Fibroblast of pulmonary artery (primary cell): ENCODE data around the gene KIAA0930.

Source experiments
- DNase-seq: peaks from one replicate; pipeline ENCODE4 v3.0.0-alpha.2; 2010; ENCODE audit warnings: low read depth
- H3K4me3 ChIP-seq: replicated peaks from 2 replicates; pipeline ENCODE4 v1.5.1; 2011; ENCODE audit warnings: low read depth, mild to moderate bottlenecking, control low read depth, low read length, moderate library complexity
- CTCF ChIP-seq: IDR thresholded peaks from 2 replicates; pipeline ENCODE4 v1.5.1; 2011; ENCODE audit warnings: mild to moderate bottlenecking, control low read depth, low read length, inconsistent platforms; ENCODE audit errors: missing control alignments

KIAA0930 gene

GRCh38 chr22:45238957-45239680, 1.6 kb downstream of the KIAA0930 start:
- no peak for DNase-seq
- H3K4me3 ChIP-seq = no peak overlapping the region
- no peak for TF ChIP-seq CTCF

GRCh38 chr22:45238076-45238956, 2.4 kb downstream of the KIAA0930 start:
- H3K4me3 ChIP-seq = no peak overlapping the region
- DNase-seq = no peak
- TF ChIP-seq CTCF = no peak

- TF ChIP-seq CTCF = no peak
- DNase-seq = no peak
- H3K4me3 ChIP-seq = no peak overlapping the region
Measured at GRCh38 chr22:45237065-45237990, 3.4 kb downstream of the KIAA0930 start.

GRCh38 chr22:45235851-45236342, 4.8 kb downstream of the KIAA0930 start:
- TF ChIP-seq CTCF = no peak
- DNase-seq = no peak
- no peak overlapping the region for H3K4me3 ChIP-seq

- TF ChIP-seq CTCF = no peak
- no peak for DNase-seq
- H3K4me3 ChIP-seq = no peak overlapping the region
Measured at GRCh38 chr22:45235101-45235777, 5.5 kb downstream of the KIAA0930 start.

GRCh38 chr22:45233827-45234226, 6.9 kb downstream of the KIAA0930 start:
- DNase-seq = no peak
- no peak for TF ChIP-seq CTCF
- no peak overlapping the region for H3K4me3 ChIP-seq
